Coronary artery (tissue), 2 donors: ENCODE measurements around the gene BRPF1.
A peak's percentile ranks its signal among the peaks of the same experiment; 100 is the strongest.

Experiments
- DNase-seq: peaks from one replicate; pipeline ENCODE4 v3.0.0-alpha.2; 2017; ENCODE audit warnings: low spot score
- H3K27ac ChIP-seq, 2 donors: fragments of 200-600 bp; sonication (generic); one replicate each; pipeline ENCODE4 v1.5.1; 2016 to 2019
- H3K4me3 ChIP-seq: fragments of 200-600 bp; sonication (generic); 2 replicates; pipeline ENCODE4 v1.5.1; 2016; ENCODE audit warnings: mild to moderate bottlenecking, moderate library complexity
- TF ChIP-seq, protein P1 (sequence below): fragments of 200-600 bp; sonication (generic); IDR thresholded peaks from one replicate; pipeline ENCODE4 v1.5.1; 2019; ENCODE audit warnings: antibody characterized with exemption

The BRPF1 gene

DNA sequence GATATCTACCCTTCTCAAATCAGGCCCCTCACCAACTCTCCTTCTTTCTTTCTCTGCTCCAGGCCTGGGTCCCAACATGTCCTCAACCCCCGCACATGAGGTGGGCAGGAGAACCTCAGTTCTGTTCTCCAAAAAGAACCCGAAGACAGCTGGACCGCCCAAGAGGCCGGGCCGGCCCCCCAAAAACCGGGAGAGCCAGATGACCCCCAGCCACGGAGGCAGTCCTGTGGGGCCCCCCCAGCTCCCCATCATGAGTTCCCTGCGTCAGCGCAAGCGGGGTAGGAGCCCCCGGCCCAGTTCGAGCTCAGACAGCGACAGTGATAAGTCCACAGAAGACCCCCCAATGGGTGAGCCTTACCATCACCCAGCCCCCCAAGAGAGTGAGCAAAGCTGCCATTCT is 12.6 kb downstream of the BRPF1 start:
- H3K27ac ChIP-seq, result no peak overlapping the region
- TF ChIP-seq, protein P1, sequence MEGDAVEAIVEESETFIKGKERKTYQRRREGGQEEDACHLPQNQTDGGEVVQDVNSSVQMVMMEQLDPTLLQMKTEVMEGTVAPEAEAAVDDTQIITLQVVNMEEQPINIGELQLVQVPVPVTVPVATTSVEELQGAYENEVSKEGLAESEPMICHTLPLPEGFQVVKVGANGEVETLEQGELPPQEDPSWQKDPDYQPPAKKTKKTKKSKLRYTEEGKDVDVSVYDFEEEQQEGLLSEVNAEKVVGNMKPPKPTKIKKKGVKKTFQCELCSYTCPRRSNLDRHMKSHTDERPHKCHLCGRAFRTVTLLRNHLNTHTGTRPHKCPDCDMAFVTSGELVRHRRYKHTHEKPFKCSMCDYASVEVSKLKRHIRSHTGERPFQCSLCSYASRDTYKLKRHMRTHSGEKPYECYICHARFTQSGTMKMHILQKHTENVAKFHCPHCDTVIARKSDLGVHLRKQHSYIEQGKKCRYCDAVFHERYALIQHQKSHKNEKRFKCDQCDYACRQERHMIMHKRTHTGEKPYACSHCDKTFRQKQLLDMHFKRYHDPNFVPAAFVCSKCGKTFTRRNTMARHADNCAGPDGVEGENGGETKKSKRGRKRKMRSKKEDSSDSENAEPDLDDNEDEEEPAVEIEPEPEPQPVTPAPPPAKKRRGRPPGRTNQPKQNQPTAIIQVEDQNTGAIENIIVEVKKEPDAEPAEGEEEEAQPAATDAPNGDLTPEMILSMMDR, result no peak
- H3K4me3 ChIP-seq, result no peak overlapping the region
- no peak for DNase-seq

DNA sequence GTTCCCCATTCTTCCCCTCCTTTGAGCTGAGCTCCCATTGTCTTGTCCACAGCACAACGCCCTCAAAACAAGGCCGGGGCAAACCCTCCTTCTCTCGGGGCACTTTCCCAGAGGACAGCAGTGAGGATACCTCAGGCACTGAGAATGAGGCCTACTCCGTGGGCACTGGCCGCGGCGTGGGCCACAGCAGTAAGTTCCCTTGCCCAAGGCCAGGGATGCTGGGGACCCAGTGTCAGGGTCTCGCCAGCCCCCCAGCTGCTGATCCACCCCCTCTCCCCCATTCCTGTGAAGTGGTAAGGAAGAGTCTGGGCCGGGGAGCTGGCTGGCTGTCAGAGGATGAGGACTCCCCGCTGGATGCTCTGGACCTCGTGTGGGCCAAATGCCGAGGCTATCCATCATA is 14.0 kb downstream of the BRPF1 start:
- DNase-seq, result no peak
- no peak overlapping the region for H3K27ac ChIP-seq
- no peak overlapping the region for H3K4me3 ChIP-seq
- TF ChIP-seq, protein P1, result no peak

DNA sequence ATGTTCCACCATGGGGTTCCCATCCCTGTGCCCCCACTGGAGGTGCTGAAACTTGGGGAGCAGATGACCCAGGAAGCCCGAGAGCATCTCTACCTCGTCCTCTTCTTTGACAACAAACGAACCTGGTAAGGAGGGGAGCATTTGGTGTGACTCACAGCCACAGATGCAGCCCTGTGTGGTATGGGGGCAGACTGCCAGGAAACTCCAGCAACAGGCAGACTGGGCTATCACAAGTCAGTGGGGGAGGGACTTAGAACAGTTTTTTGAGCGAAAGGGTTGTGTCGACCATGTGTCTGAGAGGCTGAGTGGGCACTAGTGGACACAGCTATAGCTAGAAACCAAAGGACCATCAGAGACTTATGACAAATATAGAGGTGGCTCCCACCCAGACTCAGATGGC is 14.8 kb downstream of the BRPF1 start:
- Histone ChIP-seq H3K4me3 (no peak overlapping the region), H3K27ac (no peak overlapping the region)
- TF ChIP-seq, protein P1, result no peak
- no peak for DNase-seq

DNA sequence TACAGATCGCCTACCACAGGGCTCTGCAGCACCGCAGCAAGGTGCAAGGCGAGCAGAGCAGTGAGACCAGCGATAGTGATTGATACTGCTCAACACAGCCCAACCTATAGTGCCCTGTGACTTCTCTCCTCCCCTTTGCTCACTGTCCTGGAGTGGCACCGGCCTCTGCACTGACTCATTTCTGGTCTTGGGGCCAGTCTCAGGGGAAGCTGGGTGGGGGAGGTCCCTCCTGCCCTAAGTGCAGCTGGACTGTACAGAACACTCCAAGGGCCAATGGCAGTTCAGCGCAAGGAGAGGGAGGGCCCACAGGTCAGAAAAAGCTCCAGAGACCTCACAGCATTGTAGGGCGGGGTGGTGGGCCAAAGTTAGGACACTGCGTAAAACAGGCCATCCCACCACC is 15.7 kb downstream of the BRPF1 start:
- no peak for DNase-seq
- TF ChIP-seq, protein P1, result no peak
- no peak overlapping the region for H3K27ac ChIP-seq
- no peak overlapping the region for H3K4me3 ChIP-seq

DNA sequence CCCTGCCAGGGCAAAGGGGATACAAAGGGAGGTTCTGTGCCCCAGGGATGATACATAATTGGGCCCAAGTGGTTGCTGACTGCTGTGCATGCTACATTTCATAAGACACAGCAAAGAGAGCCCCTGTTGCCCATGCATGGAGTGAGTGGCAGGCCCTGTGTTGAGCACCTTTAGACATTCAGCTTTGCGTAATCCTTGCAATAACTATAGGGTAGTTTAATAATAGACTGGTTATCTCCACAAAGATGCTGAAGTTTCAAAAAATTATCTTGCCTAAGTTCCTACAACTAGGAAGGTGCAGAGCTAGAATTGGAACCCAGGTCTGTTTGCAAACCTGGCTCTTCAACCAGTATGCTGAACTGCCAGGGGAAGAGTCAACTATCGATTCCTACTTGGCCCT is 16.5 kb downstream of the BRPF1 start:
- DNase-seq, result no peak
- Histone ChIP-seq H3K27ac (no peak overlapping the region), H3K4me3 (no peak overlapping the region)
- TF ChIP-seq, protein P1, result no peak

DNA sequence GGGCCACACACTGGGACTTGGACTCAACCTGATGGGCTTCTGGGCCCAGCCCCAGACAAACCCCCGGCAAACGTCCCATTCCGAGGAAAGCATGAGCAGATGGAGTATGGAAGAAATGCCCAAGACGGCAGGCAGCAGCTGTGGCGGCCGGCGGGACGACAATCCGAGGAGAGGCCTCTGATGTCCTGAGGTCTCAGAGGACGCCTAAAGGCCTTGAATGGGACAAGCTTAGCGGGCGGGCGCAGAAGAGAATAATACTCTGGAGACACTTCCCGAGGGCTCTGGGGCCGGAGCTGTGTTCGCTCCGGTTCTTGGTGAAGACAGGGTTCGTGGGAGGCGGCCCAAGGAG is 17.7 kb downstream of the BRPF1 start:
- Histone ChIP-seq H3K4me3 (peak overlapping the region; percentile 77), H3K27ac (peak overlapping the region; percentile 42 to 94)
- TF ChIP-seq, protein P1, result no peak
- DNase-seq, result no peak

DNA sequence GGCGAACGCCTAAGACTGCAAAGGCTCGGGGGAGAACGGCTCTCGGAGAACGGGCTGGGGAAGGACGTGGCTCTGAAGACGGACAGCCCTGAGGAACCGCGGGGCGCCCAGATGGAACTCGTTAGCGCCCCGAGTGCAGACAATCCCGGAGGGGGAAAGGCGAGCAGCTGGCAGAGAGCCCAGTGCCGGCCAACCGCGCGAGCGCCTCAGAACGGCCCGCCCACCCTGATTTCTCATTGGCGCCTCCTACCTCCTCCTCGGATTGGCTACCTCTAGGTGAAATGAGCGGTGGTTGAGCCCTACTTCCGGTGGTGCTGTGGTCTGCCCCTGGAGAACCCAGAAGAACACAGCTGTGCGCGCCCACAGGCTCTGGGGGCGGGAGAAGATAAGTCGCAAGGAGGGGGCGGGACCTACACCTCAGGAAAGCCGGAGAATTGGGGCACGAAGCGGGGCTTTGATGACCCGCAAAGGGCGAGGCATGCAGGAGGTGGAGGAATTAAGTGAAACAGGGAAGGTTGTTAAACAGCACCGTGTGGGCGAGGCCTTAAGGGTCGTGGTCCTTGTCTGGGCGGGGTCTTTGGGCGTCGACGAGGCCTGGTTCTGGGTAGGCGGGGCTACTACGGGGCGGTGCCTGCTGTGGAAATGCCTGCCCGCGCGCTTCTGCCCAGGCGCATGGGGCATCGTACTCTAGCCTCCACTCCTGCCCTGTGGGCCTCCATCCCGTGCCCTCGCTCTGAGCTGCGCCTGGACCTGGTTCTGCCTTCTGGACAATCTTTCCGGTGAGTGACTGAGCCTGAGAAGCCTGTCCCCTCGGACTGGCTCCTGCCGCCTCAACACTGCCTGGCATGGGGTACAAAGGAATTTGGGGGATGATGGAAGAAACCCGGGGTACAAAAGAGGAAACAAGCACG is 18.4 kb downstream of the BRPF1 start, which contains the start of gene OGG1:
TSS of gene OGG1 (plus strand) at position 308 of the 911 bp plus-strand sequence. CDS start at position 643, 335 bp downstream.
- DNase-seq, result peak; percentile 99
- TF ChIP-seq, protein P1, result no peak
- H3K4me3 ChIP-seq, result peak within 1 kb of the TSS; percentile 77
- H3K27ac ChIP-seq, result peak within 1 kb of the TSS; percentile 42 to 94
